HT1080 (cell line): Measurements from ENCODE around the gene TSHR. TPM values are rescaled to one million over a fixed set of nuclear protein-coding genes. Genes with fewer than 3 reads are reported as not detected.
"Not testable (repeated sequence)": the region's sequence is repeated elsewhere in the genome, so short reads cannot be mapped to it uniquely, and the experiment has no call there.

Experiments used
- DNase-seq: peaks from one replicate; pipeline ENCODE4 v3.0.0-alpha.2; 2015; ENCODE audit warnings: low read depth
- total RNA-seq: library from RNA; depleted of rRNA; stranded (reverse); fragments of >200 nt; shearing (Covaris generic); gene quantifications from 2 replicates; pipeline ENCODE4 v1.2.3, GENCODE V29; 2014

TSHR gene
- total RNA-seq, 1 experiment from 2014 or later, result not detected

DNA sequence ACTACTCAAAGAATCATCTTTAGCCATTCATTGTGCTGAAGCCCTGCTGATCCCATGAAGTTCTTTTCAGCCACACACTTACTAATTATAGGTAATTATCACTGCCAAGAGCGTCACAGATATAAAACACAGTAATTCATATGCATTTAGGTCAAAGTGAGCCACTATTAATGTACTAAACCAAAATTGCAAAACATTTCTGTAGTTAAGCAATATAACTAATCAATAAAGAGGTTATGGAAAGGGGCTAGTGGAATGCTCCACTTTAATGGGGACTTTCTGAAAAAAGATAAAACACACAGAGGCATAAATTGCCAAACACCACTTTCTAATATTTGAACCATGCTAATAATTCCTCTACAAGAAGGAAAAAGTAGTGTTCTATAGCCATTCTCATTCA, 7.1 kb upstream of the TSHR start:
- DNase-seq, result no peak

DNA sequence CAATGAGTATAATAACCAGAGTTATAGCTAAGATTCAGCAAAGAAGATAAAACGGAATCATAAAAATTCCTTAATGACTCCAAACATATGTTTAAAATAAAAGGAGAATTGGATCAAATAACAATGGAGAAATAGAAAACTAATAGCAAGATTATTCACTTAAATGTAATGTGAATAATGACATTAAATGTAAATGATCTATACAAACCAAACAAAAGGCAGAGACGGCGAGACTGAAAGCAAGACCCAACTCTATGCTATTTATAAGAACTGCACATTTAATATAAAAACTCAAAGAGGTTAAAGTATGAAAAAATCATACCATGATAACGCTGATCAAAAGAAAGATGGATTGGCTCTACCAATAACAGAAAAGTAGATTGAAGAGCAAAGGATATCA, 3.9 kb upstream of the TSHR start:
- DNase-seq, result no peak

GRCh38 chr14:80953211-80953610, 2.2 kb upstream of the TSHR start:
- not testable (repeated sequence) for DNase-seq

- peak; percentile 73 for DNase-seq
Observed at GRCh38 chr14:80954687-80955299, 628 bp upstream of the TSHR start.

DNA sequence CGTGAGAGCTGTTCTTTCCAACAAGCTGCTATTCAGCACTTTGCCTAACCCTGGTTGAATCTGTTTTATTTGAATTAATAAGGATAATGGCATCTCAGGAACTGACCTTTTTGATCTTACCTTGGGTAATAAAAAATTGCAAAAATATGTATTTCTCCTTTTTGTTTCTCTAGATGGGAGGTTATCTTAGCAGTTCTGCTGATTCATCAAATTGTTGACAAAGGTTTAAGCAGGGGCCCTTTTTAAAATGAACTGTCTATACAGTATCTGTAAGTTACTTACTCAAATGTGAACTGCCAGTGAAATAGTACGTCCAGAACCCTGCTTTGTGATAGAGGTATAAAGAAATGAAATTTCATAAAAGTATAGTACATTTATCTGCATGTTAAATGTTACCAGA, 681 bp downstream of the TSHR start:
- DNase-seq, result no peak

DNA sequence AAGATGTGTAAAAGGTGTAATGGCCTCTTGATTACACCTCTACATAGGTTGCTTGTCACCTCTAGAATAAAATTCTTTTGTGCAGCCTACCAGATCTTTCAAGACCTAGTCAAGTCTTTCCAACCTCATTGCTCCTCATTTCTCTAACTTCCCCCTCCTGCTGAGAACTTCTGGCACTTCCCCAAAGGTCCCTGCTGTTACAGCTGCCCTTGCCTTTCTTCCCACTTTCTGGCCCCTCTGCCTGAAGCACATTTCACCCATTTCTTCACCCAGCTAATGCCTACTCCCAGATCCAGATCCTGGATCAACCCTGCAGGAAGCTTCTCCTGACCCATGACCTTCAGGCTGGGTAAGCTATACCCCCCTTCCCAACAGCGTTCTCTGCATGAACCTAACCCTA, 1.5 kb downstream of the TSHR start:
- DNase-seq, result no peak

GRCh38 chr14:80957613-80958012, 2.2 kb downstream of the TSHR start:
- DNase-seq, result no peak

GRCh38 chr14:80958226-80958625, 2.8 kb downstream of the TSHR start:
- no peak for DNase-seq

DNA sequence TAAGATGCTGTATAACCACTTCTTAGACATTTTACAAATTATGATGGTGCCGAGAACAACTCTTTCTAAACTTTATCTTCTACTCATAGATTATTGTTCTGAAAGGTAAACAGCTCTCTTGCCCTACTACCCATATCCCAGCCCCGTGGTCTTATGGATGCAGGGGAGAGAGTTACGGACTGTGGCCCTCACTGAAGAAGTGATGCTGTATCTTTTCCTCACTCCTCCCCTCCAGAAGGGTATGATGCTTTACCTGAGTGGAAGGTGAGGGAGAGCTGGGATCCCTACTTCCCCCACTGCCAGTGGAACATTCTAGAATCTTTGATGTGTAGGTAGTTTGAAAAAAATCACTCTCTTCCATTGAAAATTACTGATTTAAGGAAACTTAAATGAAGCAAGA, 3.5 kb downstream of the TSHR start:
- no peak for DNase-seq

- no peak for DNase-seq
Observed at GRCh38 chr14:80959496-80959895, 4.1 kb downstream of the TSHR start.

DNA sequence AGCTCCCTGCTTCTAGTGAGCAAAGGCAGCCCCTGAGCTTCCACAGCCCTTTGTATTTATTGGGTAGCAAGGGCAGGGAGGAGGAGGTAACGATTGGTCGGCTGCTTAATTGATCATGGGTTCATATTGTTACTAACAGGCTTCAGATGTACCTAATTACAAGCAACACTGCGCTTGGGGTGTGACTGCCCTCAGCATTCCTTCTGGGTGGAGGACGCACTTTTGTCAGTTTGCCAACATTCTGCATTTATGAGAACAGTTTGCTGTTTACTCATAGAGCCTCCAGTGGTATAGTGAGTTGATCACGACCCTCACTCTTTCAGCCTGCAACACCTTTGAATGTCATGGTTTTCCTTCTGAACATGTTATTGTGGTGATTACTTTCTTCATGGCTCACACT, 9.6 kb downstream of the TSHR start:
- DNase-seq, result no peak

- no peak for DNase-seq
Observed at GRCh38 chr14:80973931-80974641, 18.7 kb downstream of the TSHR start.

GRCh38 chr14:80974679-80975078, 19.3 kb downstream of the TSHR start:
- no peak for DNase-seq

DNA sequence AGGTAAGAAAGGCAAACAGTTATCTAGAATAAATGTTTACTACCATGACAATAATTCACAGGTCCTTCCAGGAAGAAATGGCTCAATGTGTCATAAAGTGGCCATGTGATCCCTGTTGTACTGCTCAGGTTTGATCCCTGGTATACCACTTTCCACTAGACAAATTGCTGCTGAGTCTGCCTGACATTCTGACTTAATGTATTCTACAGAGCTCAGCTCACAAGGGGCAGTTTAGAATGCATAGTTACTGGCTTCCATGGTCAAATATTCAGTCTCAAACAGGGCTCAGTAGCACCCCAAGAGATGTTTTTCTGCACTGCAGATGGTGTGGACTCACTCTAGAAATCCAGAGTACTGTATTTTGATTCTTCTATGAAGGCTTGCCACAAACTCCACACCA, 21.8 kb downstream of the TSHR start:
- no peak for DNase-seq

DNA sequence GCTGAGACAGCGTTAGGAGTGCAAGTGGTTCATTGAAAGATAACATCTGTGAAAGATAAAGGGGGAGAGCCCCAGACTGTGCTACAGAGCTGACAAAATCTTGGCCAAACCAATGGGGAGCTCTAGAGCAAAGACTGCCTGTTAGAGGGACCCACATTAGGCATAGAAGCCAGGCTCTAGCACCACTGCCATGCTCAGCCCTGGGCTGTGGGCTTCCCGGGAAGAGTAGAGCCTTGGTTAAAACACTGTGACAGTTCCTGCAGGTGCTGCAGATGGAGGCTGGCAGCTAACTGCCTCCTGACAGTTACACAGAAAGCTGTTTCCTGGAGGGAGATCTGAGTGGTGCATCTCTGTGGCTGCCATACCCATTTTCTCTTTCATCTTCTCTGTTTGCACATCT, 23.0 kb downstream of the TSHR start:
- no peak for DNase-seq

GRCh38 chr14:80979951-80980350, 24.5 kb downstream of the TSHR start:
- DNase-seq, result no peak

- no peak for DNase-seq
Observed at GRCh38 chr14:80981156-80981555, 25.7 kb downstream of the TSHR start.

DNA sequence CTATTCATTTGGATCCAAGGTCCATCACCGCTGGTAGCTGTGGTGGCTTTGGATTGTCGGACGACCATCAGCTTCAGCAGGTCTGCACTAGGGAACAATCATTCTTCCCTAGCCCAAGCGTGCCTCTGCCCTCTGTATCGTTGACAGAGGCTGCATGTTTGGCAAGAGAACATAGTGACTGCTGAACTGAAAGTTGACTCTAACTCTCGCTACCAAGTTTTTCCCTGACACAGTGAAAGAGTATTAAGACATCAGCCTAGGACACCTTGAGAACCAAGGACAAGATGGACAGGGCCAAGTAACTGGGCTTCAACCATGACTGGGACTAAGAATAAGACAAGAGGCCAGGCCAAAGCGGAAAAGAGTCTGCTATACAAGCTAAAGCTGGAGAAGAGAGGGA, 26.3 kb downstream of the TSHR start:
- no peak for DNase-seq

DNA sequence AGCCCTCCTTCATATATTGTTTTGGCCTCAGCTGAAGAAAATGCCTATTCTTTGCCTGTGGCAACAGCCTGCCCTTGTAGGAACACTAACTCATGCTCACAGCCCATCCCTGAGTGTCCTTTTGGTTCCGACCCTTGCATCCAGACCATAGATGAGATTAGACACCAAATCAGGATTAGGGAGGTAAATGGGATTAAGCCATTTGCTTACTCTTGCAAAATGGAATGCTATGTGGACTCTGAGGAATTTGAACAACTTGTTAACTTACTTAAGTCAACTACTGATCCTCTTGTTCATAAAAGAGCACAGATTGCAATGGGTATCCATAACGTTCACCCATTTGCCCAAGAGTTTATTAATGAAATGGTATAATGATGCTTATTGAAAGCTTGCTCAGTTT, 27.3 kb downstream of the TSHR start:
- DNase-seq, result no peak

DNA sequence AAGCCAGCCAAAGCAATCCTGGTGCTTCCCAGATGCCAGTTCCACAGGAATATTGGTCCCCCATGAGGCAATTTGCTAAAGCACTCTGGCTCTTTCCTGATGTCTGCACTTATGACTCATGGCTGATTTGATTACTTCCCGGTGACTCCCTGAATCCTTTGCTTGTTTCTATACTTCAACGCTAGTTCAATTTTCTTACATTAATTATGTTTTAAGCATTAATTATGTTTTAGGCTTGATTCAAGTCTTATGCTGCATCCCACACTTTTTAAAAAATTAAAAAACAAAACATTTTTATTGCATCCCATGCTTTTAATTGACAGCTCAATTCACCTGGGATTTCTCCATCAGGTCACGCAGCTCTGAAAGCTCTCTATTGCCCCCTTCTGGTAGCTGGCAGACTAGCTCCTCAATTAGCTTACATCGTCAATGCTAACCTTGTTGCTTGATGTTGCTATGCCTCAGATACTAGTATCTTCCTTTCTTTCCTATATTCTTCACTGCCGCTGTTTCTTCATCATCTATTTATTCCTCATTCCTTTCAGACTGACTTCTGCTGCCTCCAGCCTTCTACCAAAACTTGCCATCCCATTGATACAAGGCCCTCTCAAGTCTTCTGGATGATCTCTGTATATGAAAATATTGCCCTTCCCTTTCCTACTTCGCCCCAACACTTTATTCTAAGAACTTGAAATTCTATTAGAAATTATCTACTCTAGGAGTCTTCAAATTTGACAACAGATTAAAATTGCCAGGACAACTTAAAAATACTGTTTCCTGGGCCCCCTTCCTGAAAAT, 32.0 kb downstream of the TSHR start:
- DNase-seq, result peak; percentile 72

DNA sequence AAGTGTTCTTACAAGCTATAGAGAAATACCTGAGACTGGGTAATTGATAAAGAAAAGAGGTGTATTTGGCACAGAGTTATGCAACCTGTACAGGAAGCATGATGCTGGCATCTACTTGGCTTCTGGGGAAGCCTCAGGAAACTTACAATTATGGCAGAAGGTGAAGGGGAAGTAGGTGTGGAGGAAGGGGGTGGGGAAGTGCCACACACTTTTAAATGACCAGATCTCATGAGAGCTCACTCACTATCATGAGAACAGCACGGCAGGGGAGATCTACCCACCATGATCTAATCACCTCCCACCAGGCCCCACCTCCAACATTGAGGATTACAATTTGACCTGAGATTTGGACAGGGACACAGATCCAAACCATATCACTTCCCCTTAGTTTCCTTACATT, 32.8 kb downstream of the TSHR start:
- DNase-seq, result no peak

DNA sequence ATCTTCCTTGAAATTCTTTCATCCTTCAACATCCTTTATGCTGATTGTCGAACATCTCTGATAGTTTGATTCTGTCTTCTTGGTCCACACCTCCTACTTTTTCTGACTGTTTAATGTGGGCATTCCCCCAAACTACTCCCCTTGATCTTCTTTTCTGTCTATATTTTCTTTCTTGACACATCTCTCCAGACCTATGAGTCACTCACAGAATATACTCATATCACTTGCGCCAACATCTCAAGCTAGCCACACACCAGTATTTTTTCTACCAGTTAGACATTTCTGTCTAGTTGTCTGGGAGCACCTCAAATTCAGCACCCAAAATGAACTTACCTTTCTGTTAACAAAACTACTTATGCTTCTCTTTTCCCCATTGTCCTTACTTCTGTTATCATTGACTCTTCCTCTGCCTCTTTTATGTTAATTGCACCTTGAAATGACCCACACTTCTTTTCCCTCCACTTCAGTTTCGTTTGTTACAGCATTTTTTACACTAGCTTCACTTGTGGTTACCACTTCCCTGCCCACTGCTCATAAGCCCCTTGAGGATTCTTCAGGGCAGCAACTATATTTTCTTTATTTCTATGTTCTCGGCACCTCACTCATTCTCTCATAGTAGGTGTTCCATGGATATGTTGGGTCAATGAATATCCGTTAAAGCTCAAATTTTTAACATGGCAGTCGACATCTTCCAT, 33.5 kb downstream of the TSHR start:
- peak; percentile 62 for DNase-seq
